CD1c-positive myeloid dendritic cell (primary cell): Measurements from ENCODE around the gene SH3BP1.
"Not testable (repeated sequence)": the region's sequence is repeated elsewhere in the genome, so short reads cannot be mapped to it uniquely, and the experiment has no call there.

Source experiments
- DNase-seq: peaks from one replicate; pipeline ENCODE4 v3.0.0-alpha.2; 2016; ENCODE audit errors: extremely low spot score

The SH3BP1 gene

DNA sequence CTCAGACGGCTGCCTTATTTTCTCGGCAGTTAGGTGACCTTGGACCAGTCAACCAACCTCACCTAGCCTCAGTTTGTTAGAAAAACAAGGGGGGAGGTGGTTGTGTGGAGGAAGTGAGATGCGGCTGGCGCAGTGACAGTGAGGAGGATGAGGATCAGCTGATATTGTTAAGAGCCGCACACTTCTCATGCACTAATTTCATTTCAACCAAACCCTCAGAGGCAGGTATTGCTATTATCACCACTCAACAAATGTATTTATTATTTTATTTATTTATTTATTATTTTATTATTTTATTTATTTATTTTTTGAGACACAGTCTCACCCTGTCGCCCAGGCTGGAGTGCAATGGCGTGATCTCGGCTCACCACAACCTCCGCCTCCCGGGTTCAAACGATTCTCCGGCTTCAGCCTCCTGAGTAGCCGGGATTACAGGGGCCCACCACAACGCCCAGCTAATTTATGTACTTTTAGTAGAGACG is 38.1 kb downstream of the SH3BP1 start:
- DNase-seq: no peak

- no peak for DNase-seq
Measured at GRCh38 chr22:37678372-37678771, 38.9 kb downstream of the SH3BP1 start.

DNA sequence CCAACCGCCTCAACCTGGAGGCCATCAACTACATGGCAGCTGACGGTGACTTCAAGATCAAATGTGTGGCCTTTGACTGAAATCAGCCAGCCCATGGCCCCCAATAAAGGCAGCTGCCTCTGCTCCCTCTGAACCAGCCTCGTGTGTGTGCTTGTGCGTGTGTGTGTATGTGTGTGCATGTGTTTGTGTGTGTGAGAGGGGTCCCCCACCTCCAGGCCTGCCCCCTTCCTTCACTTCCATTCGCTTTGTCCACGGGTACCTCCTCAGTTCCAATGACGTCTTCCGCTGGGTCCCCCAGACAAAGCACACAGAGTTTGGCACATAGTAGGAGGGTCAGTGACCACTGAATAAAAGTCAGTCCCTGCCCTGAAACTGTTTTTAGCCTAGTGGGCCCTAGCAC is 40.2 kb downstream of the SH3BP1 start:
- no peak for DNase-seq

DNA sequence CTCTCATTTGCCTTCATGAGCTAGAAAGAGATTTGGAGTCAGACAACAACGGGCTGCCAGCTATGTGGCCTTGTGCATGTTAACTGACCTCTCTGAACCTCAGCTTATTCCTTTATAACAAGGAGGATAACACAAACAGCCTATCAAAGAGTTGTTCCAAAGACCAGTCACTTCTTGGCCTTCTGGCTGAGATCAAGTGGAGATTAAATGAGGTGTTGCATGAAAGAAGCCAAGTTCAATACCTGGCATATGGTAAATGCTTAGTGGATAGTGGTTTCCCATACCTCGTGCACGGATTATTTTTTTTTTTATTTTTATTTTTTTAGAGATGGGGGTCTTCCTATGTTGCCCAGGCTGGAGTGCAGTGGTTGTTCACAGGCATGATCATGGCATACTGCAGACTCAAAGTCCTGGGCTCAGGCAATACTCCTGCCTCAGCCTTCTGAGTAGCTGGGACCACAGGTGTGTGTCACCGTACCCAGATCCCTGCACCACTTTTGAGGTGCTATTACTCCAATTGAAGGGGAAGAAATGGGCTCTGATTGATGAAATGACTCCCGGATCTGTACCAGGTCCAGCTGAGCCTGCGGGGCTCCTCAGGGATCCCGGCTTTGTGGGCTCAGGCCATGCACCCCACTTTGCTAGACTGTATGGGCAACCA is 40.9 kb downstream of the SH3BP1 start:
- no peak for DNase-seq

DNA sequence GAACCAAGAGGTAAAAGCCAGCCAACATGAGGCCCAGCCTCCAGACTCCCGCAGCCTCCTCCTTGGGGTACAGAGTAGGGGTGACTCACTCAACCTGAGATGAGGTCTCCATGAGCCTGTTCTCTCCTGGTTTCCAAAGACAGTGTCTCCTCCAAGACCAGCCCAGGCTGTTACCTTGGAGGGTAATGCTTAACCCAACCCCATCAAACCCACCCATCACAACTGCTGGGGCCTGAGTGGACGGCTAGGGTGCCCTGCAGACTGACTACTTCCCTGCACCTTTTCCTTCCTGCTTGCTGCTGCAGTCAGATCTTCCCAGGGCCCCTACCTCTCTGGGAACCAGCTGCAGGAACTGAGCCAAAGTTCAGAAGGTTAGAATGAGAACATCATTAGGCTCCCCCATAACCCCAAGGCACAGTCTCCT is 41.5 kb downstream of the SH3BP1 start:
- DNase-seq: no peak

DNA sequence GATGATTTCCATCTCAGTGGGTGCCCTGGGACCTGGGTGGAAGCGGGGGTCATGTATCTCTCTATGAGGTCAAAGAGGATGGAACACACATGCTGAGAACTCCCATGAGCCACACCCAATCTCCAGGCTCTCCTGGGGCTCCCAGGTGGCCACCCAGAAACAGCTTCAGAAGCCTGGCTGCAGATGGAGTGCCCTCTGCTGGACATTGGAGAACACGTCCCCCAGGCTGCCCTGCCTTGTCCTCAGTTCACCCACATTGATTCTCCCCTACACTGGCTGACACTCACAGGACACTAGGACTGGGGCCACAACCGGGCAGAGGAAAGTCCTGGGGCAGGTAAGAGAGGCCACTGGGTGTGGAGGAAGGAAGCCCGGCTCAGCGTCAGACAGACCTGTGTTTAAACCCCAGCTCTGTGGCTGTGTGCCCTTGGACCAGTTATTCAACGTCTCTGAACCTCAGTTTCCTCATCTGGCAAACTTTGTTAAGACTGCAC is 42.1 kb downstream of the SH3BP1 start:
- DNase-seq: peak; percentile 80

- DNase-seq: no peak
Measured at GRCh38 chr22:37684803-37685615, 45.5 kb downstream of the SH3BP1 start.

DNA sequence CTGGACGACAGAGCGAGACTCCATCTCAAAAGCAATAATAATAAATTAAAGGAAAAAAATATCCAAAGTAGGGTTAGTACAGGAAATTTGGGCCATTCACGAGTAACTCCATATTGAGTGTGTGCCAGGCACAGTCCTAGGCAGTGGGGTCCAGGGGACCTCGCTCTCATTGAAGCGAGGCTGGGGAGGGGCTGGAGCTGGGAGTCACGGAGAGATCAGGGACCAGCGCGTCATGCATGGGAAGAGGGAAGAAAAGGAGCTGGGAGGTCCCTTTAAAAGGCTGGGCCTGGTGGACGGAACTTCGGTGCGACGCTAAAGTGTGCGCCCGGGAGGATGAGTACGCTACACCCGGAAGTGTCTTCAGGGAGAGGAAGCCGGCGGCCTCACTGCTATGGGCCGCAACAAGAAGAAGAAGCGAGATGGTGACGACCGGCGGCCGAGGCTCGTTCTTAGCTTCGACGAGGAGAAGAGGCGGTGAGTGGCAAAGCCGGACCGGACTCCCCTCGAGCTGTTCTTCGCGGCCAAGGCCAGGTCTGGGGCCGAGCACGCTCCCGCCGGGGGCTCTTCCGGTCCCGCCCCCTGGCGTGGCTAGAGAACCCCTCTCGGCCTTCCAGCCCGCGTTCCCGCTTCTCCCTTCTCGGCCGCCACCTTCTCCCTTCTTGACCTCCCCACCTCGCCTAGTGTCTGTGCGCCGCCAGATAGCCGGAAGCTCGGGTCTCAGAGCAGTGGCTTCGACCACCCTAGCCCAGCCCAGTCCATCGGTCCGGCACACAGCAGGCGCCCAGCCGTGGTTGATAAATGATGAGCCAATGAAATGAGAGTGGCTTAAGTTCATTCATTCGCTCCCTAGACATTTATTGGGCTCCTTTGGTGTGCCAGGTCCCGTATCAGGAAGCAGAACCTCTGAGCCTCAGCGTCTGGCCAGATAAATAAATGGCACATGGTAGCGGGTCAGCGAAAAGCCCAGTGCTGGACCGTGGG is 46.8 kb downstream of the SH3BP1 start, which contains the start of gene NOL12:
Gene NOL12, plus strand, starts transcription at position 342 of the 981 bp plus-strand sequence. Its CDS starts 50 bp downstream, at position 392.
- peak; percentile 91 for DNase-seq

DNA sequence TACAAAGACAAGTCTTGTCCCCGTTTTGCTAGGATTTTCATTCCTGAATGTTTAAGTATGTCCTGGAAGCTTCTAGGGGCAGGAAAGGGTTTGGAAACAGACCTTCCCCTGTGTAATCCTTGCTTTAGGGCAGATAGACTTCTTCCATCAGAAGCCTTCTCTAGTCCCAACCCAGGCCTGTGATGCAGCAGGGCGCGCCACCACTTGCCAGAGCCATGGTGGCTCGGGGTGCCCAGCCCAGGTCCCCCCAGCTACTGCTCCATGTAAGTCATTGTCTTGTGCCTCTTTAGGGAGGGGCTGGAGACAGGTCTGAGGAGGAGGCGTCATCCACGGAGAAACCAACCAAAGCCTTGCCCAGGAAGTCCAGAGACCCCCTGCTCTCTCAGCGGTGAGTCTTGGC is 50.9 kb downstream of the SH3BP1 start:
- DNase-seq: no peak

GRCh38 chr22:37690901-37691504 is 51.5 kb downstream of the SH3BP1 start:
- no peak for DNase-seq

DNA sequence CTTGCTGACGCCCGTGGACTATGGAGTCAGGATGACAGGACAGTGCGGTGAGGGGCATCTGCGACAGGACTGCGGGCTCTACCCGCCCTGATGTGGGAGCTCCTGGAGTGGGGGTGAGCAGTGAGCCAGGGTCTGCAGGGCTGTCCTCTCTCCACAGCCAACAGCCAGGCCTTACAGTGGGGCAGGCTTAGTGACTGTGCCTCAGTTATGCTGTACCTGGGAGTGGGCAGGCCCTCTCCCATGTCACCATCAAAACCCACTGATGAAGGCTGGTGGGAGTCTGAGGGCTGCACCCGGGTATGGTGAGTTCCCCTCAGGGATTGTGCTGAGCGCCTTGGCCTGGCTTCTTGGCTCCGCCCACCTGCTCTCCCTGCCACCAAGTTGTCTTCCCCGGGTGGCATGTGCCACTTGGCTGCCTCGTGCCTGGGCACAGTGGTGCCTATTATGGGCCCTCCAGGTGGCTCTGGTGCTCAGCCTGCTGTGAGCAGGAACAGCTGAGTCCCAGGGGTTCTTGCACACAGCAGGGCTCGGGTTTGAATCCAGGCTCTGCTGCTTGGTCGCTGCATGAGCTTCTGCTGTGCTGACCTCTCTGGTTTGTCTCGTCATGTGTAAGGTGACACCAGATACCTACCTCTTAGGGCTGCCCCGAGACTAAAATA is 53.3 kb downstream of the SH3BP1 start:
- no peak for DNase-seq

DNA sequence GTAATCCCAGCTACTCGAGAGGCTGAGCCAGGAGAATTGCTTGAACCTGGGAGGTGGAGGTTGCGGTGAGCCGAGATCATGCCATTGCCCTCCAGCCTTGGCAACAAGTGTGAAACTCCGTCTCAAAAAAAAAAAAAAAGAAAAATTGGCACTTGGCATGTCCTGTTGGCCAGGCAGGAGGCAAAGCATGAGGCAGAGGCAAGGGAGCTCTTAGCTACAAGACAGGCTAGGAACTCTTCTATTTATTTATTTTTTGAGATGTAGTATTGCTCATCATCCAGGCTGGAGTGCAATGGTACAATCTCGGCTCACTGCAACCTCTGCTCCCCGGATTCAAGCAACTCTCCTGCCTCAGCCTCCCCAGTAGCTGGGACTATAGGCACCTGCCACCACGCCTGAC is 54.7 kb downstream of the SH3BP1 start:
- not testable (repeated sequence) for DNase-seq

DNA sequence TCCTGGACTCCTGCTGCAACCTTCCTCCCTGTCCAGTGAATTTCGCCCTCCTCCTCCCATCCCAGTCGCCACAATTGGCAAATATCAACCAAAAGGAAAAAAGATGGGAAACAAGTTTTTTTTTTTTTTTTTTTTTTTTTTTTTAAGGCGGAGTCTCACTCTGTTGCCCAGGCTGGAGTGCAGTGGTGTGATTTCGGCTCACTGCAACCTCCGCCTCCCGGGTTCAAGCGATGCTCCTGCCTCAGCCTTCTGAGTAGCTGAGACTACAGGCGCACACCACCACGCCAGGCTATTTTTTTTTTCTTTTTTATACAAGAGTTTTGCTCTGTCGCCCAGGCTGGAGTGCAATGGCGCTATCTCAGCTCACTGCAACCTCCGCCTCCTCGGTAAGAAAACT is 56.8 kb downstream of the SH3BP1 start:
- not testable (repeated sequence) for DNase-seq

GRCh38 chr22:37696657-37697537 is 57.4 kb downstream of the SH3BP1 start, which contains the start of gene TRIOBP:
Gene TRIOBP (plus strand): TSS chr22:37697048. CDS start chr22:37701366, 4,318 bp downstream.
- peak; percentile 94 for DNase-seq

DNA sequence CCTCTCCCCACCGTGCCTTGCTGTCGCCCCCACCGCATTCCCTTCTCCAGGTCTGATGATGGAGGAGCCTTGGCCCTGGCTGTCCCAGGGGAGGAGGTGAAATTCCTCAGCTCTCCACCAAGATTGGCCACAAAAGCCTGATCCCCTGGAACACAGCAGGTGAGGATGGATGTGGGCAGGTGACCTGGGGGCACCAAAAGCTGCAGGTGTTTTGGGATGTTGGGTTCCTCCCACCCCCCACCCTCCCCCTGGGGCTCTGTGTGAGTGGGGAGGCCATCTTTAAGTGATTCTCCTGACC is 58.0 kb downstream of the SH3BP1 start:
- DNase-seq: no peak

GRCh38 chr22:37701141-37701786 is 61.8 kb downstream of the SH3BP1 start:
- peak; percentile 62 for DNase-seq

- no peak for DNase-seq
Measured at GRCh38 chr22:37703906-37704305, 64.4 kb downstream of the SH3BP1 start.

- DNase-seq: no peak
Measured at GRCh38 chr22:37704645-37705044, 65.2 kb downstream of the SH3BP1 start.

DNA sequence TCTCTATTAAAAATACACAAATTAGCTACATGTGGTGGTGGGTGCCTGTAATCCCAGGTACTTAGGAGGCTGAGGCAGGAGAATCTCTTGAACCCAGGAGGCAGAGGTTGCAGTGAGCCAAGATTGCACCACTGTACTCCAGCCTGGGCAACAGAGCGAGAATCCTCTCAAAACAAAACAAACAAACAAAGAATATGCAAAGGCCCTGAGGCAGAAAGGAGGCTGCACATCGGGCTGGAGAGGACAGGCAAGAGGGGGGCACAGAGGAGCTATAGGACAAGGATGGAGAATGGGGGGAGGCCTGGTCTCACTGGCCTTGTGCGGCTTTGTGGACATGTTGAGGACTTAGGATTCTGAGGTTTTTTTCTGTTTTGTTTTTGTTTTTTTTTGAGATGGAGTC is 65.7 kb downstream of the SH3BP1 start:
- DNase-seq: no peak
